ENCODE data around the gene FXYD1. TPM values are rescaled to one million over a fixed set of nuclear protein-coding genes. Genes with fewer than 3 reads are reported as not detected.

Gene FXYD1
- total and polyA plus RNA-seq, 2 experiments from 2014 or later: 1.5 to 26.8 TPM

DNA sequence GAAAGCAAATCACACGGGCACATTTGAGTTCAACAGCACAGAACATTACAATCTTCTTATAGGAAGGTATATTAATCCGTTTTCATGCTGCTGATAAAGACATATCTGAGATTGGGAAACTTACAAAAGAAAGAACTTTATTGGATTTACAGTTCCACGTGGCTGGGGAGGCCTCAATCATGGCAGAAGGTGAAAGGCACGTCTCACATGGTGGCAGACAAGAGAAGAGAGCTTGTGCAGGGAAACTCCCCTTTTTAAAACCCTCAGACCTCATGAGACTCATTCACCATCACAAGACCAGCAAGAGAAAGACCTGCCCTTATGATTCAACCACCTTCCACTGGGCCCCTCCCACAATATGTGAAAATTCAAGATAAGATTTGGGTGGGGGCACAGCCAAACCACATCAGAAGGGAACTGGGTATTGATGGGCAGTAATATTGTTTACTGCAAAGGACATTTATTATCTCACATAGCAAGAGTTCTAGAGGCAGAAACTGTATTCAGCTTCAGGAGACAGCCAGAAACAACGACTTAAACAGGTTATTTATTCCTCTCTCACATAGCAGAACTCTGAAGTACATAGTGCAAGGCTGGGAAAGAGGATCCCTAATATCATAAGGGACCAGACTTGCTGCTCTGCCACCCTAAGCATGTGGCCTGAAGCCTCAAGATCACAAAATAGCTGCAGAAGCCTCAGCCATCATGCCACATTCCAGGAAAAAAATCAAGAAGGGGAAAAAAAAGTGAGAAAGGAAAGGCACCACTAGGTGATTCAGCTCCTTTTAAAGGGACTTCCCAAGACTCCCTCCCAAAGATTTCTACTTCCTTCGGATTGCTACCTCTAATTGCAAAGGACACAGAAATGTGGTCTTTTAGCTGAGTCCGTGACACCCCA is 39.0 kb downstream of the FXYD1 start:
- Histone ChIP-seq H3K4me3 (no peak overlapping the region), H3K27ac (ENCODE audit: low read depth) (no peak overlapping the region), H3F3A (replicated peaks; ENCODE audit: low read depth) (no peaks in the 10 kb centered on the region), H3K36me3 (ENCODE audit: insufficient read depth) (no peaks in the 10 kb centered on the region), H3K4me1 (ENCODE audit: insufficient read depth) (0 out of 2 replicates have a peak, but pooled peaks cover 5% of the 10 kb centered on the region), H2AFZ (no peak overlapping the region), H3K4me2 (no peak overlapping the region), H4K20me1 (replicated peaks; ENCODE audit: insufficient read depth) (no peaks in the 10 kb centered on the region), H3K79me2 (replicated peaks; ENCODE audit: insufficient read depth) (no peaks in the 10 kb centered on the region), H3K27me3 (ENCODE audit: insufficient read depth) (no peaks in the 10 kb centered on the region), H3K9me2 (ENCODE audit: insufficient read depth) (no peaks in the 10 kb centered on the region; the same call in 1 of the 2 replicates)
- Mint-ChIP-seq H3K4me3 (no peak overlapping the region), H3K27me3 (ENCODE audit: insufficient read depth, low read depth, poor library complexity) (peaks cover 5% of the 10 kb centered on the region), H3K4me1 (peaks cover 5% of the 10 kb centered on the region; the same call in 1 of the 3 replicates), H3K9me3 (peaks cover 8% of the 10 kb centered on the region), H3K27ac (no peak overlapping the region), H3K36me3 (ENCODE audit: low read depth) (peaks cover 2% of the 10 kb centered on the region; the same call in 2 of the 3 replicates)
- ATAC-seq: no peak
- DNase-seq (ENCODE audit: low spot score): no peak
- TF ChIP-seq NANOG (IDR thresholded peaks at IDR 0.05; ENCODE audit: borderline replicate concordance): no peak
- TF ChIP-seq, protein P1, sequence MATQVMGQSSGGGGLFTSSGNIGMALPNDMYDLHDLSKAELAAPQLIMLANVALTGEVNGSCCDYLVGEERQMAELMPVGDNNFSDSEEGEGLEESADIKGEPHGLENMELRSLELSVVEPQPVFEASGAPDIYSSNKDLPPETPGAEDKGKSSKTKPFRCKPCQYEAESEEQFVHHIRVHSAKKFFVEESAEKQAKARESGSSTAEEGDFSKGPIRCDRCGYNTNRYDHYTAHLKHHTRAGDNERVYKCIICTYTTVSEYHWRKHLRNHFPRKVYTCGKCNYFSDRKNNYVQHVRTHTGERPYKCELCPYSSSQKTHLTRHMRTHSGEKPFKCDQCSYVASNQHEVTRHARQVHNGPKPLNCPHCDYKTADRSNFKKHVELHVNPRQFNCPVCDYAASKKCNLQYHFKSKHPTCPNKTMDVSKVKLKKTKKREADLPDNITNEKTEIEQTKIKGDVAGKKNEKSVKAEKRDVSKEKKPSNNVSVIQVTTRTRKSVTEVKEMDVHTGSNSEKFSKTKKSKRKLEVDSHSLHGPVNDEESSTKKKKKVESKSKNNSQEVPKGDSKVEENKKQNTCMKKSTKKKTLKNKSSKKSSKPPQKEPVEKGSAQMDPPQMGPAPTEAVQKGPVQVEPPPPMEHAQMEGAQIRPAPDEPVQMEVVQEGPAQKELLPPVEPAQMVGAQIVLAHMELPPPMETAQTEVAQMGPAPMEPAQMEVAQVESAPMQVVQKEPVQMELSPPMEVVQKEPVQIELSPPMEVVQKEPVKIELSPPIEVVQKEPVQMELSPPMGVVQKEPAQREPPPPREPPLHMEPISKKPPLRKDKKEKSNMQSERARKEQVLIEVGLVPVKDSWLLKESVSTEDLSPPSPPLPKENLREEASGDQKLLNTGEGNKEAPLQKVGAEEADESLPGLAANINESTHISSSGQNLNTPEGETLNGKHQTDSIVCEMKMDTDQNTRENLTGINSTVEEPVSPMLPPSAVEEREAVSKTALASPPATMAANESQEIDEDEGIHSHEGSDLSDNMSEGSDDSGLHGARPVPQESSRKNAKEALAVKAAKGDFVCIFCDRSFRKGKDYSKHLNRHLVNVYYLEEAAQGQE (IDR thresholded peaks at IDR 0.05; ENCODE audit: unreplicated experiment): no peak
- TF ChIP-seq, protein P2, sequence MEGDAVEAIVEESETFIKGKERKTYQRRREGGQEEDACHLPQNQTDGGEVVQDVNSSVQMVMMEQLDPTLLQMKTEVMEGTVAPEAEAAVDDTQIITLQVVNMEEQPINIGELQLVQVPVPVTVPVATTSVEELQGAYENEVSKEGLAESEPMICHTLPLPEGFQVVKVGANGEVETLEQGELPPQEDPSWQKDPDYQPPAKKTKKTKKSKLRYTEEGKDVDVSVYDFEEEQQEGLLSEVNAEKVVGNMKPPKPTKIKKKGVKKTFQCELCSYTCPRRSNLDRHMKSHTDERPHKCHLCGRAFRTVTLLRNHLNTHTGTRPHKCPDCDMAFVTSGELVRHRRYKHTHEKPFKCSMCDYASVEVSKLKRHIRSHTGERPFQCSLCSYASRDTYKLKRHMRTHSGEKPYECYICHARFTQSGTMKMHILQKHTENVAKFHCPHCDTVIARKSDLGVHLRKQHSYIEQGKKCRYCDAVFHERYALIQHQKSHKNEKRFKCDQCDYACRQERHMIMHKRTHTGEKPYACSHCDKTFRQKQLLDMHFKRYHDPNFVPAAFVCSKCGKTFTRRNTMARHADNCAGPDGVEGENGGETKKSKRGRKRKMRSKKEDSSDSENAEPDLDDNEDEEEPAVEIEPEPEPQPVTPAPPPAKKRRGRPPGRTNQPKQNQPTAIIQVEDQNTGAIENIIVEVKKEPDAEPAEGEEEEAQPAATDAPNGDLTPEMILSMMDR (conservative IDR thresholded peaks at IDR 0.05; ENCODE audit: low read depth in 2 of 2): no peak
- TF ChIP-seq STAT1 (IDR thresholded peaks at IDR 0.05; ENCODE audit: unreplicated experiment): no peak
- no peak for TF ChIP-seq ZNF114 (CRISPR knock-in tag; IDR thresholded peaks at IDR 0.05)
- no peak for TF ChIP-seq EZH2 (IDR thresholded peaks at IDR 0.05; ENCODE audit: low read depth, unreplicated experiment)
- TF ChIP-seq EZH2phosphoT487 (IDR thresholded peaks at IDR 0.05; ENCODE audit: unreplicated experiment): no peak
- TF ChIP-seq, protein P3, sequence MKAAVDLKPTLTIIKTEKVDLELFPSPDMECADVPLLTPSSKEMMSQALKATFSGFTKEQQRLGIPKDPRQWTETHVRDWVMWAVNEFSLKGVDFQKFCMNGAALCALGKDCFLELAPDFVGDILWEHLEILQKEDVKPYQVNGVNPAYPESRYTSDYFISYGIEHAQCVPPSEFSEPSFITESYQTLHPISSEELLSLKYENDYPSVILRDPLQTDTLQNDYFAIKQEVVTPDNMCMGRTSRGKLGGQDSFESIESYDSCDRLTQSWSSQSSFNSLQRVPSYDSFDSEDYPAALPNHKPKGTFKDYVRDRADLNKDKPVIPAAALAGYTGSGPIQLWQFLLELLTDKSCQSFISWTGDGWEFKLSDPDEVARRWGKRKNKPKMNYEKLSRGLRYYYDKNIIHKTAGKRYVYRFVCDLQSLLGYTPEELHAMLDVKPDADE (IDR thresholded peaks at IDR 0.05): no peak
- no peak for TF ChIP-seq POLR2AphosphoS5 (IDR thresholded peaks at IDR 0.05; ENCODE audit: low read depth)
- no peak for TF ChIP-seq CREB1 (CRISPR knock-in tag; IDR thresholded peaks at IDR 0.05; ENCODE audit: low read depth)
- TF ChIP-seq ZNF462 (CRISPR knock-in tag; IDR thresholded peaks at IDR 0.05): no peak
- no peak for TF ChIP-seq JUNB (IDR thresholded peaks at IDR 0.05; ENCODE audit: unreplicated experiment)
- TF ChIP-seq ZNF331 (CRISPR knock-in tag; IDR thresholded peaks at IDR 0.05; ENCODE audit: low read depth): no peak
